ENCODE results near the gene ZNF384.

ZNF384 gene

GRCh38 chr12:6620137-6620884, 68.9 kb downstream of the ZNF384 start:
- DNase-seq (ENCODE audit: low read depth), result no peak

DNA sequence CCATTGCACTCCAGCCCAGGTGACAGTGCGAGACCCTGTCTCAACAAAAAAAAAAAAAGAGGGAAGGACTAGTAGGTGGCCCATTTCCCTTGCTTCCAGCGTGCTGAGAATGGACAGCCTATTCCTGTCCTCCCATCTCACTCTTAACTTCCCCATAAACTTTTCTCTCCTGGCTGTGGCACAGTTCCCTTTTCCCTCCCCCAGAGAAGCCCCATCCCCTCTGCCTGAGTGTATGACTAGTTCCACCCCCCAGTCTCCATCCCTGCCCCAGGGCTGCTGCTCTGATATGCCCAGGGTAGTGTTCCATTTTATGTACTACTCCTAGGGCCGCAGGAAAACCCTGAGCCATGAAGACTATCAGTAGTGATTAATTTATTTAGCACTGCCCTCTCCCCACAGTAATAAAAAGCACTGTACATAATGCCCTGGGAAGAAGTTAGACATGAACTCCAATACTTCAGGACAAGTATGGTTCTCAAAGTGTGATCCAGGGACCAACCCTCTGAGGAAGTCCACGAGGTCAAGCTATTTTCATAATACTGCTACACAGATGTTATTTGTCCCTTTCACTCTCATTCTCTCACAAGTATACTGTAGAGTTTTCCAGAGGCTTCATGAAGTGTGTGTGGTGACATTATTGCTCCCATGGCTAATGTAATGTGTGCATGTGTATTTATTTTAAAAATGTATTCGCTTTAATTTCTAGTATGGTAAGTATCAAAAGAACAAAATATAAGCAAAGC, 70.5 kb downstream of the ZNF384 start:
- DNase-seq (ENCODE audit: low read depth), result no peak

Measured in T-helper 22 cell (primary cell).